GM18858 (cell line): Measurements from ENCODE around the gene SETX.
A peak's percentile ranks its signal among the peaks of the same experiment; 100 is the strongest.
"Not testable (repeated sequence)": the region's sequence is repeated elsewhere in the genome, so short reads cannot be mapped to it uniquely, and the experiment has no call there.

Experiments
- ATAC-seq: cut with Tn5 transposase; IDR thresholded peaks from one replicate; pipeline ENCODE4 v1.9.1; 2021; ENCODE audit not compliant: unreplicated experiment

Gene SETX, protein sequence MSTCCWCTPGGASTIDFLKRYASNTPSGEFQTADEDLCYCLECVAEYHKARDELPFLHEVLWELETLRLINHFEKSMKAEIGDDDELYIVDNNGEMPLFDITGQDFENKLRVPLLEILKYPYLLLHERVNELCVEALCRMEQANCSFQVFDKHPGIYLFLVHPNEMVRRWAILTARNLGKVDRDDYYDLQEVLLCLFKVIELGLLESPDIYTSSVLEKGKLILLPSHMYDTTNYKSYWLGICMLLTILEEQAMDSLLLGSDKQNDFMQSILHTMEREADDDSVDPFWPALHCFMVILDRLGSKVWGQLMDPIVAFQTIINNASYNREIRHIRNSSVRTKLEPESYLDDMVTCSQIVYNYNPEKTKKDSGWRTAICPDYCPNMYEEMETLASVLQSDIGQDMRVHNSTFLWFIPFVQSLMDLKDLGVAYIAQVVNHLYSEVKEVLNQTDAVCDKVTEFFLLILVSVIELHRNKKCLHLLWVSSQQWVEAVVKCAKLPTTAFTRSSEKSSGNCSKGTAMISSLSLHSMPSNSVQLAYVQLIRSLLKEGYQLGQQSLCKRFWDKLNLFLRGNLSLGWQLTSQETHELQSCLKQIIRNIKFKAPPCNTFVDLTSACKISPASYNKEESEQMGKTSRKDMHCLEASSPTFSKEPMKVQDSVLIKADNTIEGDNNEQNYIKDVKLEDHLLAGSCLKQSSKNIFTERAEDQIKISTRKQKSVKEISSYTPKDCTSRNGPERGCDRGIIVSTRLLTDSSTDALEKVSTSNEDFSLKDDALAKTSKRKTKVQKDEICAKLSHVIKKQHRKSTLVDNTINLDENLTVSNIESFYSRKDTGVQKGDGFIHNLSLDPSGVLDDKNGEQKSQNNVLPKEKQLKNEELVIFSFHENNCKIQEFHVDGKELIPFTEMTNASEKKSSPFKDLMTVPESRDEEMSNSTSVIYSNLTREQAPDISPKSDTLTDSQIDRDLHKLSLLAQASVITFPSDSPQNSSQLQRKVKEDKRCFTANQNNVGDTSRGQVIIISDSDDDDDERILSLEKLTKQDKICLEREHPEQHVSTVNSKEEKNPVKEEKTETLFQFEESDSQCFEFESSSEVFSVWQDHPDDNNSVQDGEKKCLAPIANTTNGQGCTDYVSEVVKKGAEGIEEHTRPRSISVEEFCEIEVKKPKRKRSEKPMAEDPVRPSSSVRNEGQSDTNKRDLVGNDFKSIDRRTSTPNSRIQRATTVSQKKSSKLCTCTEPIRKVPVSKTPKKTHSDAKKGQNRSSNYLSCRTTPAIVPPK (N-terminal part only)

DNA sequence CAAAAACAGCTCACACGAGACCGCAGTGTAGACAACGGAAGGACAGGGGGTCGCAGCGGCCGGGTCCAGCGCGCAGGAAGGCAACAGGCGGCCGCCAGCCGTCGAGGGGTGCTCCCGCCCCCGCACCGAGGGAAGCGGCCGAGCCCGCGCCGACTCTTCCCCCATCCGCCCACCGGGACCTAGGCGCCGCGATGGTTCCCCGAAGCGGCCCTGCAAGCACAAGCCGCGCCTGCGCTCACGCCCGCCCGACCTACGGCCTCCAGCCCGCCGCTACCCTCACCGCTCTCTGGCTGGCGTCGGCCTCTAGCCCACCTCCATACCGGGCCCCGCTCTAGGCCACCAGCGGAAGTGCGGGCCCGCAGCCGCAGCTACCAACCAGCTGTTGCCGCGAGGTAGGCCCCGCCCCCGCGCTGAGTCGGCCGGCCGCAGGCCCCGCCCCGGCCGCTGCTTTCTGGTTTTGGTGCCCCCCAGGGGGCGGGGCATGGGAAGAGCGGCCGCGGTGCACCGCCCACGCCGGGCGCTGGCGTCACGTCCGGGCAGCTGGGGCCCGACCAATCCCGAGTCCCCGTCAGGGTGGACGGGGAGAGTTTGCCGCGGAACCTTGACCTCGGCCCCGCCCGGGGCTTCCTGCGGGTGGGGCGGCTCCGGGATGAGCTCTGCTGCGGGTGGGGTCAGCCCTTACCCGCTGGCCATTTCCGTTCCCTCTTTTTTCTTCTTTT, at the start of gene SETX:
Gene SETX, minus strand, starts transcription at position 350 of the 719 bp plus-strand sequence. CDS start 5,558 bp downstream, outside the sequence.
- ATAC-seq, result peak; percentile 64

GRCh38 chr9:132404228-132404881, 49.6 kb upstream of the SETX start:
- no peak for ATAC-seq

- ATAC-seq, result no peak
These were observed 47.0 kb upstream of the SETX start for GRCh38 chr9:132401824-132402223.

DNA sequence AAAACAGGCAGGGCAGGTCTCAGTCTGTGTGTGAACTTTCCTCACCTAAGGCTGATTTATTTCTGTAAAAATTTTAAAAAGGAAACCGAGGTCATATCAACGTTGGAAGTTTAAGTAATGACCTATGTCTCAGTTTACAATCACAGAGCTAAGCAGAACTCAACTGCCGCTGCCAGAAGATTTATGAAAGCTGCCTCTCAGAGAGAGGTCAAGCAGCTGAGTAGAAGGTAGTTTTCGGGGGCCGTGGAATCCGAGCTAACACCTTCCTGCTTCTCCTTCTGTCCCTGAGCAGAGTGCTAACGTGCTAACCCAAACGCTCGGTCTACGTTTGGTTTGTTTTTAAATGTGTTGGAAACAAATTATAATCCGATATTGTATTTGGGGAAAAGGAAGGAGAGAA, 40.8 kb upstream of the SETX start:
- ATAC-seq, result no peak

GRCh38 chr9:132391449-132391848, 36.7 kb upstream of the SETX start:
- no peak for ATAC-seq

DNA sequence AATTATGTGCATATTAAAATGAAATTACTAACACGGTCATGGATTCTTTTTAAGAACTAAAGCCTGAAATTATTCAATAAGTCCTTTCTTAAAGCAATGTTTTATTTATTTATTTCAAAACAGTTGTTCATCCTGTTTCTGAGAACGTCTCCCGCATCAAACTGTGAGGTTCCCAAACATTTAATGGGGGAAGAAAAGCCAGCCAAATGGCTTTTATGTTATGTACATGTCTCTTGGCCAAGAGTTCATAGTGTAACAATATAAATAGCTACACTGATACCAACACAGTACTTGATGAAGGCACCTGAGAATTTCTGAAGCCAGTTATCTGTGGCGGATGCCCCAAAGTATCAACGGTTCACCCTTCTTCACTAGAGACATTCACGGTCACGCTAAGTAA, 36.2 kb upstream of the SETX start:
- ATAC-seq, result no peak

GRCh38 chr9:132387133-132387532, 32.3 kb upstream of the SETX start:
- ATAC-seq, result no peak

DNA sequence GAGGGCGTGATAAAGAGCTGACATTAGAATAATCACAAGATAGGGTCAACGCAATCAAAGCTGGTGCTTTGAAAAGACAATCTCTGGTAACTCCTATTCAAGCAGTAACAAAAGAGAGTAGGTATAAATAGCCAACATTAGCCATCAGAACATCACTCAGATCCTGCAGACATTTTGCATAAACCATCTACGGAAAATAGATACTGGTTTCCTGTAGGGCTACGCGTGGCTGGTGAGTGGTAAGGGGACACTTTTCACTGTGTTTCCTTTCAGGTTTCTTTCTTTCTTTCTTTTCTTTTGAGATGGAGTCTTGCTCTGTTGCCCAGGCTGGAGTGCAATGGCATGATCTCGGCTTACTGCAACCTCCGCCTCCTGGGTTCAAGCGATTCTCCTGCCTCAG, 29.6 kb upstream of the SETX start:
- ATAC-seq, result peak; percentile 38

GRCh38 chr9:132383462-132383883, 28.7 kb upstream of the SETX start:
- no peak for ATAC-seq

DNA sequence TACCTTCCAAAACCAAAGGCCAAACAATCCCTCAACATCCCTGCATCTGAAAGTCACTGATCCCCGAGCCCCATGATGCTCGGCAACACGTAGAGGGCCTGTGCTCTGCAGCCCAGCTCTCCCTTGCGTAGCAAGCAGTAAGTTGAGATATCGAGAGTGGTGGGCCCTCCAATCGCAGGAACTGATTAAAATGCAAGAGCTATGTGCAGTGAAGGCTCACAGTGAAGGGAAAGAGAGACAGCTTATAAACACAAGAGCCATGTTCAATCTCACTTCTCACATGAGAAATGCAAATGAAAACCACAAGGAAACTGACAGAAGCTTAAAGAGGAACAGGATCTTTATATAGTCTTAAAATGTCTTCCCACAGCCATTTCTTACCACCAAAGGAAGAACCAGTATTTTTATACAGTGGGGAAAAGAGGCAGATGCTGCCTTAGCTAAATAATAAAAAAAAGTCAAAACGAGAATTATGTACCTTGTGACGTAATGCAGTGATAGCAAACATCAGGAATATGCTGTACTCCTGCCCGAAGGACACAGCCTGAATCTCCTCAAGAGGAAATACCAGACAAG, 27.3 kb upstream of the SETX start:
- ATAC-seq, result peak; percentile 63

DNA sequence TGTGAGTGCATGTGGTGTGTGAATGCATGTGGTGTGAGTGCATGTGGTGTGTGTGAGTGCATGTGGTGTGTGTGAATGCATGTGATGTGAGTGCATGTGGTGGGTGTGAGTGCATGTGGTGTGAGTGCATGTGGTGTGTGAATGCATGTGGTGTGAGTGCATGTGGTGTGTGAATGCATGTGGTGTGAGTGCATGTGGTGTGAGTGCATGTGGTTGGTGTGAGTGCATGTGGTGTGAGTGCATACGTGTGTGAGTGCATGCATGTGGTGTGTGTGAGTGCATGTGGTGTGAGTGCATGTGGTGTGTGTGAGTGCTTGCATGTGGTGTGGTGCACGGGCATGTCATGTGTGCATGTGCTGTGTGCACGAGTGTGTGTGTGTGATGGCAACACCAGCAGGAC, 23.6 kb upstream of the SETX start:
- not testable (repeated sequence) for ATAC-seq

DNA sequence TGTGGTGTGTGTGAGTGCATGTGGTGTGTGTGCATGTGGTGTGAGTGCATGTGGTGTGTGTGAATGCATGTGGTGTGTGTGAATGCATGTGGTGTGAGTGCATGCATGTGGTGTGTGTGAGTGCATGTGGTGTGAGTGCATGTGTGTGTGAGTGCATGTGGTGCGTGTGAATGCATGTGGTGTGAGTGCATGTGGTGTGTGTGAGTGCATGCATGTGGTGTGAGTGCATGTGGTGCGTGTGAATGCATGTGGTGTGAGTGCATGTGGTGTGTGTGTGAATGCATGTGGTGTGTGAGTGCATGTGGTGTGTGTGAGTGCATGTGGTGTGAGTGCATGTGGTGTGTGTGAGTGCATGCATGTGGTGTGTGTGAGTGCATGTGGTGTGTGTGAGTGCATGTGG, 23.0 kb upstream of the SETX start:
- not testable (repeated sequence) for ATAC-seq

DNA sequence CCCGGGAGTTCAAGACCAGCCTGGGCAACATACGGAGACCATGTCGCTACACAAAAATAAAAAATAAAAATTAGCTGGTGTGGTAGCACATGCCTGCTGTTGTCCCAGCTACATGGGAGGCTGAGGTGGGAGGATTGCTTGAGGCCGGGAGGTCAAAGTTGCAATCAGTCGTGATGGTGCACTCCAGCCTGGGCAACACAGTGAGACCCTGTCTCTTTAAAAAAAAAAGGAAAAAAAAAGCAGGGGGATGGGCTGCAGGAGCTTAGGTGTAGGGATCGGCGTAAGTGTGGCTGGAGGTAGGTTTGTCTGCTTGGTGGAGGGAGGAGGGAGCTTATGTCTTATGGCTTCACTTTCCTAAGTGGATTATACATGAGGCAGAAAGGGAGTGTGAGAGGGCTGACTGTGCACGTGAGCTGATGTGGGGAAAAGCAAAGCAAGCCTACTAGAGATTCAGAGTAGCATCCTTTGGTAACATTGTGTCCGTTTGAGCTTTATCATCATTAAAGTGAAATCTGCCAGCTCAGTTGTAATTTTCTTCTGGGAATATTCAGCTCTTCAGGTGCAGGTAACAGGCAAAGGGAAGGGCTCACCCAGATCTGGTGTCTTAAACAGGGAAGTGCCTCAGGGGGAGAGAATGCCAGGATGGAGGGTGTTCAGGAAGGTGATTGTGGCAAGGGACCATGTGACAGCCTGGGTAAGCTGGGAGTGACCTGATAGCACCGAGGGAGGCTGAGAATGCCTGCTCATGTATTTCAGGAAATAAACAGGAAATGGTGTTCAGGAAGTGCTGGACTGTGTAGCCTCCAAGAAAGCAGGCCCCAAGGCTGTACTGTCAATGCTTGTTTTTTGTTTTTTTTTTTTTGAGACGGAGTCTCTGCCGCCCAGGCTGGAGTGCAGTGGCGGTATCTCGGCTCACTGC, 17.6 kb upstream of the SETX start:
- no peak for ATAC-seq

GRCh38 chr9:132370592-132370991, 15.8 kb upstream of the SETX start:
- ATAC-seq, result no peak

DNA sequence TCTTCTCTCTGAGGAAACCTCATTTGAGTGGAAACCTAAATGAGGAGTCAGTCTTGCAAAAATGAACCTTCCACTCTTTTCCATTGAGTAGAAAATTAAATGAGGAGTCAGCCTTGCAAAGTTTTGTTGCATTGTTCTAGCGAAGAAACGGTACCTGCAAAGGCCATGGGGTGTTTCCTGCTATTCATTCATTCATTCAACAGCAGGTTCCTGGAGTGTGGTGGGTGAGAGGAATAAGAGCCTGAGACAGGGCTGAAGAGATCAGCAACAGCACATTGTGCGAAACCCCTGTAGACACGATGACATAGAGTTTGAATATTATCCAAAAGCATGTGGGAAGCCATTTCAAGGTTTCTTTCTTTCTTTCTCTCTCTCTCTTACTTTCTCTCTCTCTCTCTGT, 14.6 kb upstream of the SETX start:
- no peak for ATAC-seq

- no peak for ATAC-seq
These were observed 13.0 kb upstream of the SETX start for GRCh38 chr9:132367613-132368313.

DNA sequence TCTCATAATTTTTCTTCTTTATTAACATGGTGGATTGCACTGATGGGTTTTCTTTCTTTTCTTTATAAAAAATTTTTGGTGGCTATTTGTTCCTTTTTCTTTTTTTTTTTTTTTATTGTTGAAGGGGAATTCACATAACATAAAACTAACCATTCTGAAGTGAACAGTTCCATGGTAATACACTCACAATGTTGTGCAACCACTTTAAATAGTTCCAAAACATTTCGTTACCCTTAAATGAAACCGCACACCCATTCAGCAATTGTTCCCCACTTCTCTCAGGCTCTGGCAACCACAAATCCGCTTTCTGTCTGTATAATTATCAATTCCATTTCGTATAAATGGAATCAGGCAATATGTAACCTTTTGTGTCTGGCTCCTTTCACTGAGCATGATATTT, 11.7 kb upstream of the SETX start:
- no peak for ATAC-seq

- no peak for ATAC-seq
These were observed 11.2 kb upstream of the SETX start for GRCh38 chr9:132365986-132366385.
